Measurements from ENCODE around the gene SLC43A1. TPM values are rescaled to one million over a fixed set of nuclear protein-coding genes. Genes with fewer than 3 reads are reported as not detected.

Gene SLC43A1
- total RNA-seq, 4 donors from 2014 or later: 20.3 to 64.1 (median 28.8) TPM

- peak overlapping the region; percentile 44 to 72 (median 51) for H3K4me3 ChIP-seq (replicated peaks in 1 of 3)
- no peaks in the 10 kb centered on the region for H3K36me3 ChIP-seq
- no peaks in the 10 kb centered on the region for H3K27me3 ChIP-seq
- H3K9me3 ChIP-seq: no peaks in the 10 kb centered on the region
- TF ChIP-seq POLR2A (IDR thresholded peaks at IDR 0.05): no peak
- no peak for TF ChIP-seq CTCF (IDR thresholded peaks at IDR 0.05)
- intact Hi-C loops (cut with DNase I): no loop called here
- H3K4me1 ChIP-seq: peaks cover 10 to 15% of the 10 kb centered on the region in 2 donors
- DNase-seq: no peak
- peak overlapping the region in 2 of 3 donors; percentile 19 to 60 for H3K27ac ChIP-seq
- WGBS, 2 donors: 0% methylated on average over 17 of the region's 17 CpGs; no CpG with 5 or more reads in 1 of the 2 donors
Observed at GRCh38 chr11:57530215-57530595, 14.7 kb upstream of the SLC43A1 start.

- H3K4me1 ChIP-seq: peaks cover 10 to 15% of the 10 kb centered on the region in 2 donors
- intact Hi-C loops (cut with DNase I): loop anchor here (2.0 to 10.0 kb wide), 2 partner anchors 74 to 184 kb away; no protein-coding TSS in a partner anchor
- no peaks in the 10 kb centered on the region for H3K9me3 ChIP-seq
- H3K36me3 ChIP-seq: no peaks in the 10 kb centered on the region
- no peak overlapping the region for H3K4me3 ChIP-seq (replicated peaks in 1 of 3)
- TF ChIP-seq CTCF (IDR thresholded peaks at IDR 0.05): no peak
- no peak for TF ChIP-seq POLR2A (IDR thresholded peaks at IDR 0.05)
- DNase-seq: no peak
- no peaks in the 10 kb centered on the region for H3K27me3 ChIP-seq
- H3K27ac ChIP-seq: no peak overlapping the region
Observed at GRCh38 chr11:57529012-57529411, 13.5 kb upstream of the SLC43A1 start.

GRCh38 chr11:57527056-57527631, 11.6 kb upstream of the SLC43A1 start:
- Histone ChIP-seq H3K4me1 (peaks cover 10 to 15% of the 10 kb centered on the region in 2 donors), H3K27me3 (no peaks in the 10 kb centered on the region), H3K4me3 (replicated peaks in 1 of 3) (no peak overlapping the region), H3K27ac (no peak overlapping the region), H3K9me3 (no peaks in the 10 kb centered on the region), H3K36me3 (no peaks in the 10 kb centered on the region)
- WGBS, 2 donors: 12 to 16% methylated on average over 7 of the region's 7 CpGs
- intact Hi-C loops (cut with DNase I): loop anchor here (2.0 to 10.0 kb wide), 2 partner anchors 32 to 72 kb away; no protein-coding TSS in a partner anchor
- TF ChIP-seq CTCF (IDR thresholded peaks at IDR 0.05) (peak; percentile 69 to 99 (median 92)), POLR2A (IDR thresholded peaks at IDR 0.05) (no peak)
- DNase-seq: peak; percentile 78 to 82

- Histone ChIP-seq H3K4me3 (replicated peaks in 1 of 3) (no peak overlapping the region), H3K4me1 (peaks cover 0 to 6% of the 10 kb centered on the region in 2 donors), H3K27ac (no peak overlapping the region), H3K27me3 (no peaks in the 10 kb centered on the region), H3K9me3 (no peaks in the 10 kb centered on the region), H3K36me3 (no peaks in the 10 kb centered on the region)
- TF ChIP-seq CTCF (IDR thresholded peaks at IDR 0.05) (no peak), POLR2A (IDR thresholded peaks at IDR 0.05) (no peak)
- 75 to 81% methylated on average over 4 of the region's 4 CpGs for WGBS, 2 donors
- intact Hi-C loops (cut with DNase I): loop anchor here (10.0 kb wide), 1 partner anchor 69 kb away; no protein-coding TSS in a partner anchor
- DNase-seq: no peak
Observed at GRCh38 chr11:57523419-57523818, 7.9 kb upstream of the SLC43A1 start.

- no peak overlapping the region for H3K27ac ChIP-seq
- no peak for DNase-seq
- TF ChIP-seq CTCF (IDR thresholded peaks at IDR 0.05) (no peak), POLR2A (IDR thresholded peaks at IDR 0.05) (no peak)
- H3K4me1 ChIP-seq: no peaks in the 10 kb centered on the region
- no peaks in the 10 kb centered on the region for H3K36me3 ChIP-seq
- 93 to 94% methylated on average over 2 of the region's 2 CpGs for WGBS, 2 donors
- H3K9me3 ChIP-seq: no peaks in the 10 kb centered on the region
- no peaks in the 10 kb centered on the region for H3K27me3 ChIP-seq
- intact Hi-C loops (cut with DNase I): loop anchor here (2.0 to 10.0 kb wide), 2 partner anchors 66 to 174 kb away; no protein-coding TSS in a partner anchor
- no peak overlapping the region for H3K4me3 ChIP-seq (replicated peaks in 1 of 3)
Observed at GRCh38 chr11:57521116-57521515, 5.6 kb upstream of the SLC43A1 start.

All from thyroid gland (tissue), 4 donors.